ENCODE data around the gene PEPD. TPM values are rescaled to one million over a fixed set of nuclear protein-coding genes. Genes with fewer than 3 reads are reported as not detected.

The PEPD gene
- total RNA-seq, 2 experiments from 2014 or later = 17.5 to 23.0 TPM

DNA sequence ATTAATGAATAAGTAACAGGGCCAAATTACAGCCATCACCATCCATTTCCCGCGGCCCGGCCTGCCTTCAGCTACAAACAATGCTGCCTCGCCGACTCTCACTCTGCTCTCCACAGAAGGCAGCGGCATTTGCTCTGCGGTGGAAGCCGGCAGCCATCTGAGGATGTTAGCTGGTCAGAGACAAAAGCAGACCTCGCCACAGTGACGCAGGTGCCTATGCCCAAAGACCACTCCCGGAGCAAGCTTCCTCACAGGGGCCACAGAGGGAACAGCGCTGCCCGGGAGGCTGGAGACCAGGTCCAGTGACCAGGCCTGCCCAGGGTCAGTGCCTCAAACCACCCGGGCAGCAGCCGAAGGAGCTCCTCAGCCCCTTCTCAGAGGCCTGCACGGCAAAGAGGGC is 16.4 kb downstream of the PEPD start:
- intact Hi-C loops (cut with DNase I, micrococcal nuclease) = no loop called here
- Mint-ChIP-seq H3K36me3 (ENCODE audit: low read depth) (peaks cover 16% of the 10 kb centered on the region), H3K4me3 (no peak overlapping the region), H3K27me3 (no peaks in the 10 kb centered on the region), H3K27ac (no peak overlapping the region), H3K4me1 (ENCODE audit: low read depth) (no peaks in the 10 kb centered on the region), H3K9me3 (no peaks in the 10 kb centered on the region)
- Histone ChIP-seq H3K36me3 (ENCODE audit: insufficient read depth, low read length) (peaks cover 24% of the 10 kb centered on the region), H3K9me3 (ENCODE audit: control insufficient read depth in 1 of 2, insufficient read depth in 1 of 2, low read length in 2 of 2) (no peaks in the 10 kb centered on the region), H3K27ac (ENCODE audit: low read depth in 1 of 2, low read length in 2 of 2) (no peak overlapping the region), H3K27me3 (ENCODE audit: control insufficient read depth in 1 of 2, insufficient read depth in 2 of 2, low read length in 2 of 2) (no peaks in the 10 kb centered on the region), H3K4me1 (ENCODE audit: insufficient read depth, low read length) (peaks cover 3% of the 10 kb centered on the region), H3K4me3 (ENCODE audit: low read length) (no peak overlapping the region)
- TF ChIP-seq, protein P1, sequence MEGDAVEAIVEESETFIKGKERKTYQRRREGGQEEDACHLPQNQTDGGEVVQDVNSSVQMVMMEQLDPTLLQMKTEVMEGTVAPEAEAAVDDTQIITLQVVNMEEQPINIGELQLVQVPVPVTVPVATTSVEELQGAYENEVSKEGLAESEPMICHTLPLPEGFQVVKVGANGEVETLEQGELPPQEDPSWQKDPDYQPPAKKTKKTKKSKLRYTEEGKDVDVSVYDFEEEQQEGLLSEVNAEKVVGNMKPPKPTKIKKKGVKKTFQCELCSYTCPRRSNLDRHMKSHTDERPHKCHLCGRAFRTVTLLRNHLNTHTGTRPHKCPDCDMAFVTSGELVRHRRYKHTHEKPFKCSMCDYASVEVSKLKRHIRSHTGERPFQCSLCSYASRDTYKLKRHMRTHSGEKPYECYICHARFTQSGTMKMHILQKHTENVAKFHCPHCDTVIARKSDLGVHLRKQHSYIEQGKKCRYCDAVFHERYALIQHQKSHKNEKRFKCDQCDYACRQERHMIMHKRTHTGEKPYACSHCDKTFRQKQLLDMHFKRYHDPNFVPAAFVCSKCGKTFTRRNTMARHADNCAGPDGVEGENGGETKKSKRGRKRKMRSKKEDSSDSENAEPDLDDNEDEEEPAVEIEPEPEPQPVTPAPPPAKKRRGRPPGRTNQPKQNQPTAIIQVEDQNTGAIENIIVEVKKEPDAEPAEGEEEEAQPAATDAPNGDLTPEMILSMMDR (IDR thresholded peaks at IDR 0.05) = no peak
- ChIA-PET CTCF (no interaction called here), POLR2A (no interaction called here)
- DNase-seq = no peak
- ATAC-seq (ENCODE audit: poor library complexity) = no peak

DNA sequence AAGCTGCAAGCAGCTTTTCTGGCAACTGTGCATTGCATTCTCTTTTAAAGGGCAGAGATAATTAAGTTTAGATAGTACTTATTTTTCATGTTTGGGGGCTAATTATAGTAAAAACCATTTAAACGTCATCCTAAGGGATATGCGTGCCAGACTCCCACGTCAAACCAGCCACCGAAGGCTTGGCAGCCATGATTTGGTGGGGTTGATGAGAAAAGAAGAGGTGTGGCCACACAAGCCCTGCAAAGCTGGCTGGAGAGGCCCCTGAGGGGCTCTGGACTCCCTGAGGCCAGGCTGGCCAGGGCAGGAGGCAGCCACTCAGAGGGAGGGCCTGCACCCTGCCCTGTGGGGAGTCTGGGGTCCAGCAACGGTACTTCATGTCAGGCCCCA is 17.5 kb downstream of the PEPD start:
- Histone ChIP-seq H3K4me1 (ENCODE audit: insufficient read depth, low read length) (peaks cover 3% of the 10 kb centered on the region), H3K9me3 (ENCODE audit: control insufficient read depth in 1 of 2, insufficient read depth in 1 of 2, low read length in 2 of 2) (no peaks in the 10 kb centered on the region), H3K4me3 (ENCODE audit: low read length) (no peak overlapping the region), H3K27ac (ENCODE audit: low read depth in 1 of 2, low read length in 2 of 2) (no peak overlapping the region), H3K36me3 (ENCODE audit: insufficient read depth, low read length) (peaks cover 16% of the 10 kb centered on the region), H3K27me3 (ENCODE audit: control insufficient read depth in 1 of 2, insufficient read depth in 2 of 2, low read length in 2 of 2) (no peaks in the 10 kb centered on the region)
- ChIA-PET POLR2A (no interaction called here), CTCF (no interaction called here)
- Mint-ChIP-seq H3K4me3 (no peak overlapping the region), H3K36me3 (ENCODE audit: low read depth) (peaks cover 20% of the 10 kb centered on the region), H3K27me3 (no peaks in the 10 kb centered on the region), H3K9me3 (no peaks in the 10 kb centered on the region), H3K27ac (no peak overlapping the region), H3K4me1 (ENCODE audit: low read depth) (no peaks in the 10 kb centered on the region)
- ATAC-seq (ENCODE audit: poor library complexity) (no peak), DNase-seq (no peak)
- intact Hi-C loops (cut with DNase I, micrococcal nuclease) = no loop called here
- TF ChIP-seq, protein P1 (IDR thresholded peaks at IDR 0.05) = no peak

DNA sequence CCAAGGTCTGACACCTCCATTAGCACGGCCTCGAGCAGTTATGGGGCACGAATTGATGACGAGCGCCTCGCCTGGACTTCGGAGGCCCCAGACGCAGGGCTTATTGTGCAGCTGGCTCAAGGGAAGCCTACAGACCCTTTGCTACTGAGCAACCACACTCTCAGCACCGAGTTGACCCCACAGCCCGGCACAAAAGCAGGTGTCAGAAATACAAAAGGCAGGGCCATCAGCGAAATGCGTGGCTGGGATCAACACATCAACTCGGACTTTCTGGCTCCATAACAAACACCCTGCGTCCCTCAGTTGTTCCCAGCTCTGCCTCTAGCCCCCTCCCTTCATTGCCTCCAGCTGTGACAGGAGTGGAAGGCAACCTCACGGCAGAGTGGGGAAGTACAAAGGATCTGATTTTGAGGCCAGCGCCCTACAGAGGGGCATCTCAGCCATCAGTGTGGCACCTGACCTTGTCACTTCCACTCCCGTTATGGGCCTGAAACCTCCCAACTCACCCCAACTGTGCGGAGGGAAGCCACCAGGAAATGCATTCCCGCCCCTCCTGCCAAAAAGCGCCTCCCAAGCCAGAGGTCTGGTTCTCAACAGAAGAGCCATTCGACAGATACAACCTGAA is 18.0 kb downstream of the PEPD start:
- no peaks in the 10 kb centered on the region for H3K9me3 Mint-ChIP-seq
- ChIA-PET POLR2A (no interaction called here), CTCF (no interaction called here)
- H3K4me1 Mint-ChIP-seq (ENCODE audit: low read depth) = no peaks in the 10 kb centered on the region
- no peak for ATAC-seq (ENCODE audit: poor library complexity)
- Histone ChIP-seq H3K27ac (ENCODE audit: low read depth in 1 of 2, low read length in 2 of 2) (no peak overlapping the region), H3K4me3 (ENCODE audit: low read length) (no peak overlapping the region), H3K9me3 (ENCODE audit: control insufficient read depth in 1 of 2, insufficient read depth in 1 of 2, low read length in 2 of 2) (no peaks in the 10 kb centered on the region), H3K27me3 (ENCODE audit: control insufficient read depth in 1 of 2, insufficient read depth in 2 of 2, low read length in 2 of 2) (no peaks in the 10 kb centered on the region), H3K4me1 (ENCODE audit: insufficient read depth, low read length) (peaks cover 3% of the 10 kb centered on the region), H3K36me3 (ENCODE audit: insufficient read depth, low read length) (peaks cover 14% of the 10 kb centered on the region)
- peaks cover 21% of the 10 kb centered on the region for H3K36me3 Mint-ChIP-seq (ENCODE audit: low read depth)
- H3K27me3 Mint-ChIP-seq = no peaks in the 10 kb centered on the region
- H3K4me3 Mint-ChIP-seq = no peak overlapping the region
- no peak overlapping the region for H3K27ac Mint-ChIP-seq
- no peak for DNase-seq
- intact Hi-C loops (cut with DNase I, micrococcal nuclease) = no loop called here
- TF ChIP-seq, protein P1 (IDR thresholded peaks at IDR 0.05) = no peak

Data from CD4-positive, alpha-beta T cell (primary cell).